GM12865 (cell line): ENCODE results near the gene GFER.
A peak's percentile ranks its signal among the peaks of the same experiment; 100 is the strongest.
"Not testable (repeated sequence)": the region's sequence is repeated elsewhere in the genome, so short reads cannot be mapped to it uniquely, and the experiment has no call there.

ENCODE experiments used
- DNase-seq: peaks from one replicate; pipeline ENCODE4 v3.0.0; 2010; ENCODE audit warnings: low read depth
- H3K4me3 ChIP-seq: 2 replicates; pipeline ENCODE4 v1.5.1; 2011; ENCODE audit warnings: mild to moderate bottlenecking, low read depth, low read length, control low read depth
- CTCF ChIP-seq: IDR thresholded peaks from 2 replicates; pipeline ENCODE4 v1.5.1; 2011; ENCODE audit warnings: low read length, control low read depth, low read depth, inconsistent platforms; ENCODE audit not compliant: insufficient read depth; ENCODE audit errors: missing control alignments

The GFER gene

GRCh38 chr16:1983544-1984346 is at the start of gene GFER:
TSS of gene GFER (plus strand) at chr16:1984193. CDS start at chr16:1984219, 26 bp downstream.
- peak; percentile 45 for TF ChIP-seq CTCF
- DNase-seq: peak; percentile 95
- peak within 1 kb of the TSS; percentile 91 for H3K4me3 ChIP-seq

- no peak for TF ChIP-seq CTCF
- no peak for DNase-seq
- H3K4me3 ChIP-seq: no peak overlapping the region
Measured at GRCh38 chr16:1936945-1937479, 47.0 kb upstream of the GFER start.

- no peak for DNase-seq
- TF ChIP-seq CTCF: no peak
- no peak overlapping the region for H3K4me3 ChIP-seq
Measured at GRCh38 chr16:1938316-1938715, 45.7 kb upstream of the GFER start.

- no peak overlapping the region for H3K4me3 ChIP-seq
- TF ChIP-seq CTCF: no peak
- DNase-seq: no peak
Measured at GRCh38 chr16:1938910-1939309, 45.1 kb upstream of the GFER start.

GRCh38 chr16:1939833-1940232 is 44.2 kb upstream of the GFER start:
- not testable (repeated sequence) for DNase-seq, H3K4me3 ChIP-seq

GRCh38 chr16:1940273-1941161 is 43.5 kb upstream of the GFER start:
- no peak for DNase-seq
- no peak for TF ChIP-seq CTCF
- H3K4me3 ChIP-seq: no peak overlapping the region
